HG02610 (cell line): ENCODE measurements around the gene APOL6.

Experiments
- ATAC-seq: cut with Tn5 transposase; IDR thresholded peaks from one replicate; pipeline ENCODE4 v1.9.1; 2021; ENCODE audit warnings: mild to moderate bottlenecking, moderate library complexity; ENCODE audit not compliant: unreplicated experiment

APOL6 gene

GRCh38 chr22:35648066-35649025, at the start of gene APOL6:
Gene APOL6, plus strand, starts transcription at chr22:35648446. Its CDS starts 7,980 bp downstream, at chr22:35656426.
- ATAC-seq = peak; percentile 49

GRCh38 chr22:35599364-35599763, 48.9 kb upstream of the APOL6 start:
- ATAC-seq = no peak

GRCh38 chr22:35600476-35600875, 47.8 kb upstream of the APOL6 start:
- ATAC-seq = no peak

GRCh38 chr22:35601013-35601580, 47.1 kb upstream of the APOL6 start:
- ATAC-seq = no peak

- ATAC-seq = no peak
Observed at GRCh38 chr22:35601743-35602615, 46.3 kb upstream of the APOL6 start.

- ATAC-seq = no peak
Observed at GRCh38 chr22:35604621-35605368, 43.5 kb upstream of the APOL6 start.

GRCh38 chr22:35605369-35605680, 42.9 kb upstream of the APOL6 start:
- ATAC-seq = no peak

GRCh38 chr22:35605851-35606481, 42.3 kb upstream of the APOL6 start:
- ATAC-seq = no peak

GRCh38 chr22:35606916-35607315, 41.3 kb upstream of the APOL6 start:
- no peak for ATAC-seq

- no peak for ATAC-seq
Observed at GRCh38 chr22:35608088-35608487, 40.2 kb upstream of the APOL6 start.

GRCh38 chr22:35609261-35609660, 39.0 kb upstream of the APOL6 start:
- no peak for ATAC-seq

- ATAC-seq = no peak
Observed at GRCh38 chr22:35609761-35610160, 38.5 kb upstream of the APOL6 start.

- no peak for ATAC-seq
Observed at GRCh38 chr22:35610741-35611140, 37.5 kb upstream of the APOL6 start.

GRCh38 chr22:35611200-35611890, 36.9 kb upstream of the APOL6 start:
- no peak for ATAC-seq

- no peak for ATAC-seq
Observed at GRCh38 chr22:35611891-35612576, 36.2 kb upstream of the APOL6 start.

GRCh38 chr22:35612903-35613302, 35.3 kb upstream of the APOL6 start:
- no peak for ATAC-seq

GRCh38 chr22:35614404-35614803, 33.8 kb upstream of the APOL6 start:
- no peak for ATAC-seq

- no peak for ATAC-seq
Observed at GRCh38 chr22:35615156-35615555, 33.1 kb upstream of the APOL6 start.

GRCh38 chr22:35616043-35616442, 32.2 kb upstream of the APOL6 start:
- no peak for ATAC-seq
